ENCODE measurements around the gene TYRP1. TPM values are rescaled to one million over a fixed set of nuclear protein-coding genes. Genes with fewer than 3 reads are reported as not detected.

The TYRP1 gene
- polyA plus RNA-seq, 1 donor from 2014 or later: not detected

DNA sequence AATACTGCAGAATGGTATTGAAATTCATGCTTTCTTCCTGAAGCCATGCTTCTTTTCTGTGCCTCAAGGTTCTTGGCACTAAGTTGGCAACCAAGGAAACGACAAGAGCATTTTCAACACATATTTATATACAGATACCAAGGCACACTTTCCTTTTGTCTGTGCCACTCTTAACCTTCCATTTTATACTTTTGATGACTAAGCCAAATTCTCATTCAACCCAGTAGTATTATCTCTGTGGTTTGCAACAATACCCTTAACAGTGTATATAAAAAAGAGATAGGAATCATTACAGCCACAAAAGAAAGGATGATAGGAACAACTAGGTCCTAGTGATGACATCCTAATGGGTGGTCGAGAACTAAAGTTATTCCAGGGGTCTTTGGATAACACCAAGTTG lies 36.0 kb upstream of the TYRP1 start:
- no peak overlapping the region for H2AFZ ChIP-seq (ENCODE audit: low read depth, low read length)
- H3K4me3 ChIP-seq (ENCODE audit: low read length): no peak overlapping the region
- no peak overlapping the region for H3K9ac ChIP-seq (ENCODE audit: low read length)
- no peaks in the 10 kb centered on the region for H3K9me3 ChIP-seq (ENCODE audit: low read length)
- no peaks in the 10 kb centered on the region for H3K36me3 ChIP-seq (ENCODE audit: insufficient read depth, low read length)
- no peak overlapping the region for H3K27ac ChIP-seq (ENCODE audit: low read length)
- H3K9me2 ChIP-seq (ENCODE audit: insufficient read depth, low read length): no peaks in the 10 kb centered on the region
- no peaks in the 10 kb centered on the region for H3F3A ChIP-seq (ENCODE audit: insufficient read depth, low read length, poor library complexity, severe bottlenecking)
- no peaks in the 10 kb centered on the region for H3K27me3 ChIP-seq (ENCODE audit: insufficient read depth, low read depth, low read length)
- H3K4me2 ChIP-seq (ENCODE audit: low read length): no peak overlapping the region
- H3K79me2 ChIP-seq (replicated peaks; ENCODE audit: insufficient read depth, low read length): no peaks in the 10 kb centered on the region
- TF ChIP-seq, protein P1, sequence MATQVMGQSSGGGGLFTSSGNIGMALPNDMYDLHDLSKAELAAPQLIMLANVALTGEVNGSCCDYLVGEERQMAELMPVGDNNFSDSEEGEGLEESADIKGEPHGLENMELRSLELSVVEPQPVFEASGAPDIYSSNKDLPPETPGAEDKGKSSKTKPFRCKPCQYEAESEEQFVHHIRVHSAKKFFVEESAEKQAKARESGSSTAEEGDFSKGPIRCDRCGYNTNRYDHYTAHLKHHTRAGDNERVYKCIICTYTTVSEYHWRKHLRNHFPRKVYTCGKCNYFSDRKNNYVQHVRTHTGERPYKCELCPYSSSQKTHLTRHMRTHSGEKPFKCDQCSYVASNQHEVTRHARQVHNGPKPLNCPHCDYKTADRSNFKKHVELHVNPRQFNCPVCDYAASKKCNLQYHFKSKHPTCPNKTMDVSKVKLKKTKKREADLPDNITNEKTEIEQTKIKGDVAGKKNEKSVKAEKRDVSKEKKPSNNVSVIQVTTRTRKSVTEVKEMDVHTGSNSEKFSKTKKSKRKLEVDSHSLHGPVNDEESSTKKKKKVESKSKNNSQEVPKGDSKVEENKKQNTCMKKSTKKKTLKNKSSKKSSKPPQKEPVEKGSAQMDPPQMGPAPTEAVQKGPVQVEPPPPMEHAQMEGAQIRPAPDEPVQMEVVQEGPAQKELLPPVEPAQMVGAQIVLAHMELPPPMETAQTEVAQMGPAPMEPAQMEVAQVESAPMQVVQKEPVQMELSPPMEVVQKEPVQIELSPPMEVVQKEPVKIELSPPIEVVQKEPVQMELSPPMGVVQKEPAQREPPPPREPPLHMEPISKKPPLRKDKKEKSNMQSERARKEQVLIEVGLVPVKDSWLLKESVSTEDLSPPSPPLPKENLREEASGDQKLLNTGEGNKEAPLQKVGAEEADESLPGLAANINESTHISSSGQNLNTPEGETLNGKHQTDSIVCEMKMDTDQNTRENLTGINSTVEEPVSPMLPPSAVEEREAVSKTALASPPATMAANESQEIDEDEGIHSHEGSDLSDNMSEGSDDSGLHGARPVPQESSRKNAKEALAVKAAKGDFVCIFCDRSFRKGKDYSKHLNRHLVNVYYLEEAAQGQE (IDR thresholded peaks at IDR 0.05; ENCODE audit: borderline replicate concordance): no peak
- TF ChIP-seq TAF1 (IDR thresholded peaks at IDR 0.05; ENCODE audit: low read depth): no peak
- no peak for TF ChIP-seq EP300 (conservative IDR thresholded peaks at IDR 0.05; ENCODE audit: poor library complexity, severe bottlenecking)
- no peaks in the 10 kb centered on the region for H4K20me1 ChIP-seq (ENCODE audit: insufficient read depth)

DNA sequence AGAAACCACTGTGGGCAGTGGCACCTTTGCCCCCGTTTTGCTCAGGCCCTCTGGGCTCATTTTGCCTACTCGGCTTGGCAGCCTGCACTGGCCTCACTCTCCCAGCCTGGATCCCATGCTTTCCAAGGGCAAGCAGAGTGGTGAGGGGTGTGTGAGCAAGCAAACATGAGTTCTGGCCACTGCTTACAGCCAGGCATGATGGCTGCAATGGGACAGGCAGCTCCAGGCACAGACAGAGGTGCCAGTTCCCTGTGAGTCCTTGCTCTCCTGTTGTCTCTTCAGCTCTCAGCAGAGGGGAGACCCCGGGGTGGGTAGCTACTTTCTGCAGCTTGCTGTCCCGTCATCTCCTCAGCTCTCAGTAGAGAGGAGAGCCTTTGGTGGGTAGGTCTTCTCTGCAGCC lies 35.2 kb upstream of the TYRP1 start:
- no peak overlapping the region for H3K4me2 ChIP-seq (ENCODE audit: low read length)
- no peaks in the 10 kb centered on the region for H3K79me2 ChIP-seq (replicated peaks; ENCODE audit: insufficient read depth, low read length)
- H4K20me1 ChIP-seq (ENCODE audit: insufficient read depth): no peaks in the 10 kb centered on the region
- H3K9me2 ChIP-seq (ENCODE audit: insufficient read depth, low read length): no peaks in the 10 kb centered on the region
- H3K4me3 ChIP-seq (ENCODE audit: low read length): no peak overlapping the region
- no peaks in the 10 kb centered on the region for H3K27me3 ChIP-seq (ENCODE audit: insufficient read depth, low read depth, low read length)
- H3F3A ChIP-seq (ENCODE audit: insufficient read depth, low read length, poor library complexity, severe bottlenecking): no peaks in the 10 kb centered on the region
- H2AFZ ChIP-seq (ENCODE audit: low read depth, low read length): no peak overlapping the region
- TF ChIP-seq SMC3 (conservative IDR thresholded peaks at IDR 0.05; ENCODE audit: poor library complexity): no peak
- H3K27ac ChIP-seq (ENCODE audit: low read length): no peak overlapping the region
- no peaks in the 10 kb centered on the region for H3K36me3 ChIP-seq (ENCODE audit: insufficient read depth, low read length)
- no peak overlapping the region for H3K9ac ChIP-seq (ENCODE audit: low read length)
- no peaks in the 10 kb centered on the region for H3K9me3 ChIP-seq (ENCODE audit: low read length)

DNA sequence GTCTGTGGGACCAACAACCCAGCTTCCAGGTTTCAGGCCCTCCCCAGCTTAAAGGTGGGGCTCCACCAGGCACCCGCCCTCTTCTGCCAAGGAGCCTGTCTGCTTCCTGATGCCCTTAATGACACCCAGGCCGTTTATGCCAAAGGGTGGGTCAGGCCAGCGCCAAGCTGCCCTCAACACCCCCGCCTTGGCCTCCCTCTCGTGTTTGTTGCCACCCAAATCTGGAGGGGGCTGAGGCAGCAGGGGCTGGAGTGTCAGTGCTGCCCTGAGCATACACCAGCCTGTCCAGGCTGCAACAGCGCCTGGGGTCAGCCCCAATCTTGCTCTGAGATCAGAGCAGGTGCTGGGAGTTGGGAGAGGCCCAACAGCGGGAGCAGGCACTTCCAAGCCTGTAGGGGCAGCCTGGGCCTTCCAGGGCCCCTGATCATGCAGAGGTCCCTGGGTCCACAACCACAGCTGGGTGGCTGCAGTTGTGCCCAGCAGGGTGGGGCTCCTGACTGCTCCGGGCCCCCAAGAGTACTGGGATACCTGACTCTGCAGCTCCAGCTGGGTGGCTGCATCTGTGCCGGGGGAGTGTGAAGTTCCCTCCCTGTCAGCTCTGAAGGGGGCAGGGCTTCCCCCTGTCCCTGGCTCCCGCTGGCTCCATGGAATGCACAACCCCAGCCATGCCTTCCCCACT lies 34.5 kb upstream of the TYRP1 start:
- Histone ChIP-seq H3K27me3 (ENCODE audit: insufficient read depth, low read depth, low read length) (no peaks in the 10 kb centered on the region), H3F3A (ENCODE audit: insufficient read depth, low read length, poor library complexity, severe bottlenecking) (no peaks in the 10 kb centered on the region), H3K27ac (ENCODE audit: low read length) (no peak overlapping the region), H3K4me3 (ENCODE audit: low read length) (no peak overlapping the region), H3K79me2 (replicated peaks; ENCODE audit: insufficient read depth, low read length) (no peaks in the 10 kb centered on the region), H2AFZ (ENCODE audit: low read depth, low read length) (no peak overlapping the region), H3K9me3 (ENCODE audit: low read length) (no peaks in the 10 kb centered on the region), H3K9ac (ENCODE audit: low read length) (no peak overlapping the region), H3K9me2 (ENCODE audit: insufficient read depth, low read length) (no peaks in the 10 kb centered on the region), H3K4me2 (ENCODE audit: low read length) (no peak overlapping the region), H4K20me1 (ENCODE audit: insufficient read depth) (no peaks in the 10 kb centered on the region), H3K36me3 (ENCODE audit: insufficient read depth, low read length) (no peaks in the 10 kb centered on the region)
- TF ChIP-seq SMC3 (conservative IDR thresholded peaks at IDR 0.05; ENCODE audit: poor library complexity) (no peak), TAF1 (IDR thresholded peaks at IDR 0.05; ENCODE audit: low read depth) (no peak), POLR2AphosphoS5 (IDR thresholded peaks at IDR 0.05) (no peak)
- TF ChIP-seq, protein P2, sequence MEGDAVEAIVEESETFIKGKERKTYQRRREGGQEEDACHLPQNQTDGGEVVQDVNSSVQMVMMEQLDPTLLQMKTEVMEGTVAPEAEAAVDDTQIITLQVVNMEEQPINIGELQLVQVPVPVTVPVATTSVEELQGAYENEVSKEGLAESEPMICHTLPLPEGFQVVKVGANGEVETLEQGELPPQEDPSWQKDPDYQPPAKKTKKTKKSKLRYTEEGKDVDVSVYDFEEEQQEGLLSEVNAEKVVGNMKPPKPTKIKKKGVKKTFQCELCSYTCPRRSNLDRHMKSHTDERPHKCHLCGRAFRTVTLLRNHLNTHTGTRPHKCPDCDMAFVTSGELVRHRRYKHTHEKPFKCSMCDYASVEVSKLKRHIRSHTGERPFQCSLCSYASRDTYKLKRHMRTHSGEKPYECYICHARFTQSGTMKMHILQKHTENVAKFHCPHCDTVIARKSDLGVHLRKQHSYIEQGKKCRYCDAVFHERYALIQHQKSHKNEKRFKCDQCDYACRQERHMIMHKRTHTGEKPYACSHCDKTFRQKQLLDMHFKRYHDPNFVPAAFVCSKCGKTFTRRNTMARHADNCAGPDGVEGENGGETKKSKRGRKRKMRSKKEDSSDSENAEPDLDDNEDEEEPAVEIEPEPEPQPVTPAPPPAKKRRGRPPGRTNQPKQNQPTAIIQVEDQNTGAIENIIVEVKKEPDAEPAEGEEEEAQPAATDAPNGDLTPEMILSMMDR (IDR thresholded peaks at IDR 0.05; ENCODE audit: poor library complexity, severe bottlenecking): no peak
- TF ChIP-seq, protein P1 (IDR thresholded peaks at IDR 0.05; ENCODE audit: borderline replicate concordance): no peak
